KOPT-K1 (cell line): ENCODE data around the gene ZSCAN22.
A peak's percentile ranks its signal among the peaks of the same experiment; 100 is the strongest.

Source experiments
- H3K27ac ChIP-seq: fragments of 200-600 bp; sonication (generic); 2 replicates; pipeline ENCODE4 v1.5.1; 2016; ENCODE audit warnings: antibody characterized with exemption, mild to moderate bottlenecking, low read depth, low read length; ENCODE audit not compliant: poor library complexity, severe bottlenecking
- H3K36me3 ChIP-seq: fragments of 200-600 bp; sonication (generic); 2 replicates; pipeline ENCODE4 v1.5.1; 2017; ENCODE audit warnings: antibody characterized with exemption, mild to moderate bottlenecking, low read length, moderate library complexity; ENCODE audit not compliant: insufficient read depth
- H3K9me3 ChIP-seq: fragments of 200-600 bp; sonication (generic); 2 replicates; pipeline ENCODE4 v1.5.1; 2017; ENCODE audit warnings: antibody characterized with exemption, low read length, mild to moderate bottlenecking; ENCODE audit not compliant: insufficient read depth, poor library complexity, severe bottlenecking

Gene ZSCAN22

GRCh38 chr19:58326914-58327726, at the start of gene ZSCAN22:
Gene ZSCAN22 (plus strand): TSS chr19:58326994. CDS start chr19:58334803, 7,809 bp downstream.
- no peaks in the 10 kb centered on the region for H3K9me3 ChIP-seq
- no peaks in the 10 kb centered on the region for H3K36me3 ChIP-seq
- peak within 1 kb of the TSS; percentile 63 for H3K27ac ChIP-seq

GRCh38 chr19:58277197-58277596, 49.6 kb upstream of the ZSCAN22 start:
- H3K36me3 ChIP-seq = peaks cover 34% of the 10 kb centered on the region
- peaks cover 8% of the 10 kb centered on the region for H3K9me3 ChIP-seq
- no peak overlapping the region for H3K27ac ChIP-seq

DNA sequence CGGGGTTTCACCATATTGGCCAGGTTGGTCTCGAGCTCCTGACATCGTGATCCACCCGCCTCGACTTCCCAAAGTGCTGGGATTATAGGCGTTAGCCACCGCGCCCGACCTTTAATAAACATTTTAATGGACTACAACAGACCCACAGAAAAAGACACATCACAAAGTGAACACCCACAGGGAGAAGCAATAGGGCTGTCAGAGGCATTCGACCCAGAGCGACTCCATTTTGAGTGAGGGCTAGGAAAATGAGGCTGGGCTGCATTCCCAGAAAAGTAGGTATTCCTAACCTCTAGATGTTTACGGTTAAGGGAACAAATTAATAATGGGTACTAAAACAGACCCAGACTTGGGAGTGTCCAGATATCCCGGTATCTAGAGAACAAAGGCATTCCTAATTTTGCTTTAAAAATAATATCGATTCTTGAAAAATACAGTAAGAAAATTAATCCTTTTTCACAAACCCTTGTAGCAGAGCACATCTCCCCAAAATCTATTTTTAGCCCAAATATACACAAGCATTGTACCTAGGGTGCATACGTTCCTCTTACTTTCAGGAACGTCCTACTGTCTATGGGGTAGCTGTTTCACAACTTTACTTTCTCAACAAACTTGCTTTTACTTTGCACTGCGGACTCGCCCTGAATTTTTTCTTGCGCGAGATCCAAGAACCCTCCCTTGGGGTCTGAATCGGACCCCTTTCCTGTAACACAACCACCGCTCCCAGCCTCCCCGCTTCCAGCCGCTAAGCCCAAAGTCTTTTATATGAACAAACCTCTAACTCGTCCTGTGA, 48.9 kb upstream of the ZSCAN22 start:
- H3K9me3 ChIP-seq = peaks cover 3% of the 10 kb centered on the region
- peak overlapping the region; percentile 70 for H3K27ac ChIP-seq
- H3K36me3 ChIP-seq = peaks cover 29% of the 10 kb centered on the region

GRCh38 chr19:58278541-58279041, 48.2 kb upstream of the ZSCAN22 start, which contains the start of gene ZNF8:
Gene ZNF8 (plus strand): TSS chr19:58278955. CDS start chr19:58279082, 127 bp downstream.
- Histone ChIP-seq H3K9me3 (peaks cover 3% of the 10 kb centered on the region), H3K27ac (peak within 1 kb of the TSS; percentile 70), H3K36me3 (peaks cover 29% of the 10 kb centered on the region)

- Histone ChIP-seq H3K27ac (peak overlapping the region; percentile 70), H3K9me3 (peaks cover 1% of the 10 kb centered on the region), H3K36me3 (peaks cover 27% of the 10 kb centered on the region)
Measured at GRCh38 chr19:58279042-58279924, 47.5 kb upstream of the ZSCAN22 start.

- no peaks in the 10 kb centered on the region for H3K9me3 ChIP-seq
- H3K27ac ChIP-seq = peak overlapping the region; percentile 70
Measured at GRCh38 chr19:58279925-58280316, 46.9 kb upstream of the ZSCAN22 start.

GRCh38 chr19:58284199-58284598, 42.6 kb upstream of the ZSCAN22 start:
- Histone ChIP-seq H3K9me3 (no peaks in the 10 kb centered on the region), H3K36me3 (peaks cover 55% of the 10 kb centered on the region), H3K27ac (no peak overlapping the region)

More at GRCh38 chr19:58279925-58280316, 46.9 kb upstream of the ZSCAN22 start:
- H3K36me3 ChIP-seq = peaks cover 23% of the 10 kb centered on the region

- Histone ChIP-seq H3K9me3 (peaks cover 12% of the 10 kb centered on the region), H3K36me3 (peaks cover 98% of the 10 kb centered on the region), H3K27ac (no peak overlapping the region)
Measured at GRCh38 chr19:58291943-58292342, 34.9 kb upstream of the ZSCAN22 start.

DNA sequence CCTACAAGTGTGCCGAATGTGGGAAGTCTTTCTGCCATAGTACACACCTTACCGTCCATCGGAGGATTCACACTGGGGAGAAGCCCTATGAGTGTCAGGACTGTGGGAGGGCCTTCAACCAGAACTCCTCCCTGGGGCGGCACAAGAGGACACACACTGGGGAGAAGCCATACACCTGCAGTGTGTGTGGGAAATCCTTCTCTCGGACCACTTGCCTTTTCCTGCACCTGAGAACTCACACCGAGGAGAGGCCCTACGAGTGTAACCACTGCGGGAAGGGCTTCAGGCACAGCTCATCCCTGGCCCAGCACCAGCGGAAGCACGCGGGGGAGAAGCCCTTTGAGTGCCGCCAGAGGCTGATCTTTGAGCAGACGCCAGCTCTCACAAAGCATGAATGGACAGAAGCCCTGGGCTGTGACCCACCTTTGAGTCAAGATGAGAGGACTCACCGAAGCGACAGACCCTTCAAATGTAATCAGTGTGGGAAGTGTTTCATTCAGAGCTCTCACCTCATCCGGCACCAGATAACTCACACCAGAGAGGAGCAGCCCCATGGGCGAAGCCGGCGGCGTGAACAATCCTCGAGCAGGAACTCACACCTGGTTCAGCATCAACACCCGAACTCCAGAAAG, 31.9 kb upstream of the ZSCAN22 start:
- H3K36me3 ChIP-seq = peaks cover 96% of the 10 kb centered on the region

DNA sequence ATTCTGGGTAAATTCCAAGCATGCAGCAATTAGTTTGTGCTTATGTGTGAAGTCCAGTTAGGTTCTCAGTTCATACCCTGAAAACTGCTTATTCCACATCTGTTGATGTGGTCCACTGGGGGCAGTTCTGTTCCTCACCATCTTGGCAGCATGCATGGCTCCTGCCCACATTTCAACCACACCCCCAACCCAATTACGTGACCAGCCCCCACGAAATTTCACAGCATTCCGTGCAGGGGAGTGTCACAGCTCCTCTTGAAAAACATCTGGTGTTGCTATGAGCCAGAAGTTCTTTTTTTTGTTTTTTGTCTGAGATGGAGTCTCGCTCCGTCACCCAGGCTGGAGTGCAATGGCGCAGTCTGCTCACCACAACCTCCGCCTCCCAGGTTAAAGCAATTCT, 30.7 kb upstream of the ZSCAN22 start:
- Histone ChIP-seq H3K9me3 (peaks cover 12% of the 10 kb centered on the region), H3K36me3 (peaks cover 96% of the 10 kb centered on the region), H3K27ac (no peak overlapping the region)

More for the DNA sequence above, 31.9 kb upstream of the ZSCAN22 start:
- Histone ChIP-seq H3K9me3 (peaks cover 12% of the 10 kb centered on the region), H3K27ac (no peak overlapping the region)

DNA sequence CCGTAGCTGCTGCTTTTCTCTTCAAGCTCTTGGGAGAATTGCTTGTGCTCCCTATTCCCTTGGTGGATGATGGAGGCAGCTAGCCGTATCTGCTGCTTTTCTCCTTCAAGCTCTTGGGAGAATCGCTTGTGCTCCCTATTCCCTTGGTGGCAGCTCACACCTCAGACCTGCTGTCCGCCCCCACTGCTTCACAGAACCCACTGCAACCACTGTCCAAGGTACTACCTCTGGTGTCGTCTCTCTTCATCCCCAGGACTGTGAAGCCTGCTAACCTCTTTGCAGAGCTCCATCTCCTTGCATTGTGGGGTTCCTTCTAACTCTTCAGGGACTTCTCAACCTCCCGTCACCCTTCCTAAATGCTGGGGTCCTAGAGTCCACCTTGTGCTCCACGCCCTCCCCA, 26.2 kb upstream of the ZSCAN22 start:
- Histone ChIP-seq H3K9me3 (no peaks in the 10 kb centered on the region), H3K27ac (no peak overlapping the region), H3K36me3 (peaks cover 71% of the 10 kb centered on the region)

- Histone ChIP-seq H3K9me3 (no peaks in the 10 kb centered on the region), H3K36me3 (peaks cover 69% of the 10 kb centered on the region), H3K27ac (peak overlapping the region; percentile 85)
Measured at GRCh38 chr19:58304255-58304654, 22.5 kb upstream of the ZSCAN22 start.

DNA sequence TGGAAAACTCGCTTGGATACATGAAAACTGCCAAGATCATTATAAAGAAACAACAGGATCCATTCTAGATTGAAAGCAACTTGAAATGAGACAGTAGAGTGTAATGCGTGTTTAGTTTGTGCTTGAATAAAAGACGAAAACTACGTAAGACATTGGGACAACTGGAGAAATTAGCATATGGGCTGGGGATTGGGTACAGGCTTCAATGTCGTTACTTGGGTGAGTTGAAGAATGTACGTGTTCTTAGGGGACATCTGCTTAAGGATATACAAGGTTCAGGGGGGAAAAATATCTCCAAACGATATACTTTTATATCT, 22.1 kb upstream of the ZSCAN22 start:
- Histone ChIP-seq H3K9me3 (no peaks in the 10 kb centered on the region), H3K27ac (peak overlapping the region; percentile 85), H3K36me3 (peaks cover 70% of the 10 kb centered on the region)
